Esophagus squamous epithelium (tissue), 5 donors: ENCODE results near the gene GAL3ST2. TPM values are rescaled to one million over a fixed set of nuclear protein-coding genes. Genes with fewer than 3 reads are reported as not detected.
A peak's percentile ranks its signal among the peaks of the same experiment; 100 is the strongest.
"Not testable (repeated sequence)": the region's sequence is repeated elsewhere in the genome, so short reads cannot be mapped to it uniquely, and the experiment has no call there.

ENCODE experiments used
- DNase-seq: peaks from one replicate; lab custom pipeline; 2025; lab: John Stamatoyannopoulos, UW
- H3K27ac ChIP-seq, 4 donors: fragments of 200-600 bp; sonication (generic); one replicate each; pipeline ENCODE4 v1.5.1; 2016 to 2019; ENCODE audit warnings: mild to moderate bottlenecking in 1 of 4
- H3K27me3 ChIP-seq, 4 donors: fragments of 200-600 bp; sonication (generic); 1 replicate in 3 of 4; 2 replicates in 1 of 4; pipeline versions ENCODE4 v1.5.1 to v1.6.0; 2017 to 2021; ENCODE audit warnings: antibody characterized with exemption in 1 of 4
- H3K36me3 ChIP-seq, 3 donors: fragments of 200-600 bp; sonication (generic); one replicate each; pipeline ENCODE4 v1.5.1; 2016 to 2019
- H3K4me1 ChIP-seq, 3 donors: fragments of 200-600 bp; sonication (generic); one replicate each; pipeline ENCODE4 v1.5.1; 2017 to 2019
- H3K4me3 ChIP-seq, 4 donors: fragments of 200-600 bp; sonication (generic); 1 replicate in 3 of 4; 2 replicates in 1 of 4; pipeline ENCODE4 v1.5.1; 2016 to 2019; ENCODE audit warnings: mild to moderate bottlenecking in 2 of 4, moderate library complexity in 1 of 4
- H3K9me3 ChIP-seq, 3 donors: fragments of 200-600 bp; sonication (generic); one replicate each; pipeline ENCODE4 v1.5.1; 2016 to 2019
- CTCF ChIP-seq, 6 experiments: fragments of 450-650 bp in 4 of 6; fragments of 200-600 bp in 2 of 6; sonication (generic) in 2 of 6; IDR thresholded peaks; one replicate each; pipeline ENCODE4 v1.5.1; 2016 to 2019; ENCODE audit warnings: antibody characterized with exemption in 6 of 6, mild to moderate bottlenecking in 4 of 6, moderate library complexity in 4 of 6
- POLR2A ChIP-seq, 4 donors: fragments of 450-650 bp; IDR thresholded peaks; one replicate each; pipeline ENCODE4 v1.6.1; 2017; ENCODE audit warnings: antibody characterized with exemption in 4 of 4, mild to moderate bottlenecking in 4 of 4, moderate library complexity in 3 of 4
- WGBS, 2 donors: methylation state at CpG; one replicate each; pipeline ENCODE4 v1.1.5; 2018; 5-methylcytosine and 5-hydroxymethylcytosine counted together
- intact Hi-C: fragments of 100-400 bp; cut with DNase I; formaldehyde crosslinking; loops from one replicate; pipeline ENCODE4 v1.15.0; 2022
- total RNA-seq, 4 donors: library from RNA; depleted of rRNA; stranded (reverse); fragments of >200 nt; gene quantifications; one replicate each; pipeline ENCODE4 v1.1.0, GENCODE V29; 2016
- donor health status: DM: yes; HTN: yes; CAD: no.

GAL3ST2 gene
- total RNA-seq, 4 donors from 2014 or later = 0.38 TPM; not detected in 3

DNA sequence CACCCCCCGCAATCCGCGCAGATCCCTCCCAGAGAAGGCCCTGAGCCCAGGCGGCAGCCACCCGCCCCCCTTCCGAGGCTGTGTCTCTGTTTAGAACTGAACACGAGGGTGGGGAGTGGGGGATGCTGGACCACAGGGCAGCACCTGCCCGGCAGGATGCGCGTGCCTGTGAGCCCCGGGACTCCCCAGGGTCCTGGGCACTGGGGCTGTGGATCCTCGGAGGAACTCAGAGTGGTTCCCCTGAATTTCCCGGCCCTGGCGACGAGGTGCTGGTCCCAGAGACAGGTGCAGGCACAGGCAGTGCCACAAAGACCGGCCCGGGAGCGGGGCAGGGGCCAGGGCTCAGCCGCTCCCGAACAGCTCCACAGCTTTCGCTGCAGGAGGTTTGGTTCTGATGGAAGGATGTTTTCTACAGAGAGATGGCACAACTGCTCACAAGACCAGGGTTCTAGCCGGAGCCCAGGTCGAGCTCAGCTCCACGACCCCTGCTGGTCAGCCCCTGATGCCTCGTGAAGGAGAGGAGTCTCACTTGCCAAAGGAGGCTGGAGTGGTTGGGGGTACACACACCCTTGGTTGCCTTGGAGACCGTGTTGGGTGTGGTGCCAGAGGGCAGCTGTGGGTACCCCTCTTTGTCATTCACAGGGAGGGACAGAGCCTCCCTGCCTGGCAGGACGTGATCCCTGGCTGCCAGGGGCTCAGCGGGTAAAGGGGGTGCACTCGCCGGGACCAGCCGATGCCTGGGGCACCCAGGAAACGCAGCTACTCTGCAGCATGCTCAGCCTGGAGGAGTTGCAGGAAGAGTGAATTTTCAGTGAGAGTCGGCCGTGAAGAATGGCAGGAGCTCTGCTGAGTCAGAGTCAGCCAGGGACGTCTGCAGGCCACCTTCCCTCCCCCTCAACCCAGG, 28.0 kb downstream of the GAL3ST2 start:
- no peak for DNase-seq
- intact Hi-C loops = no loop called here
- H3K36me3 ChIP-seq = no peaks in the 10 kb centered on the region
- peaks cover 16 to 23% (median 20%) of the 10 kb centered on the region in 3 donors for H3K4me1 ChIP-seq
- TF ChIP-seq POLR2A (IDR thresholded peaks at IDR 0.05) (no peak), CTCF (IDR thresholded peaks at IDR 0.05) (no peak)
- no peak overlapping the region for H3K27ac ChIP-seq
- H3K4me3 ChIP-seq = peak overlapping the region in 3 of 4 donors; percentile 40 to 71 (median 54)
- no peaks in the 10 kb centered on the region for H3K9me3 ChIP-seq
- WGBS, 2 donors = 0% methylated on average over 3 of the region's 35 CpGs; no CpG with 5 or more reads in 1 of the 2 donors
- peaks cover 6 to 42% (median 8%) of the 10 kb centered on the region in 4 donors for H3K27me3 ChIP-seq

GRCh38 chr2:241806217-241806616, 29.6 kb downstream of the GAL3ST2 start:
- Histone ChIP-seq H3K27me3 (peaks cover 6 to 38% (median 8%) of the 10 kb centered on the region in 4 donors), H3K4me1 (peaks cover 16 to 23% (median 20%) of the 10 kb centered on the region in 3 donors)
- H3K27ac ChIP-seq, H3K4me3 ChIP-seq, DNase-seq, intact Hi-C loops, H3K36me3 ChIP-seq, H3K9me3 ChIP-seq: not testable (repeated sequence)
- no CpG with 5 or more reads among the region's 8 CpGs for WGBS, 2 donors

DNA sequence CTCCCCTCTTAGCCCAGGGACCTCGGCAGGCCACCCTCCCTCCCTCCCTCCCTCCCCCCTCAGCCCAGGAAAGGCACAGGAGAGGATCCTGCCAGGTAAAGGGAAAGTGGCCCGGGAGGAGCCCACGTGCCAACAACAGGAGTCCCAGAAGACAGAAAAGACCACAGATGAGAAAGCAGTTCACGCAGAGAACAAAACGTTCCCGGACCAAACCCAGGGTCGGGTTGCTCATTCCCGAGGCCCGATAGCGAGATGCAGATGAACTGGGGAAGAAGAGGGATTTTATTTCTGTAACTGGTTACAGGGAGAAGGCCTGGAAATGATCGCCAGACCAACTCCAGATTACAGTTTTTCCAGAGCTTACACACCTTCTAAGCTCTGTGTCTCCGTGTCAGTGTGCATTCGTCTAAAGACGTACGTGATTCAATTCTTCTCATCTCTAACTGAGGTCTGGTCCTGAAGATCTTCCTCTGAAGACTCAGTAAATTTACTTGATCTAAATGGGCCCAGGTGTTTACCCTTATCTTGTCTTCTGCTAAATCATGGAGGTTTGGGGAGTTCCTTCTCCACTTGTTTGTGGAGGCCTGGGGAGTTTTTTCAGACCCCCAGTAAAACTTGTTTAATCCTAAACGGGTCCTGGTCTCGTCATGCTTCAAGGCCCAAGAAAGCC, 31.6 kb downstream of the GAL3ST2 start:
- 67 to 72% methylated on average over 12 to 15 of the region's 17 CpGs for WGBS, 2 donors
- H3K27me3 ChIP-seq = peaks cover 6 to 39% (median 7%) of the 10 kb centered on the region in 4 donors
- no peak overlapping the region for H3K27ac ChIP-seq
- no peak for DNase-seq
- TF ChIP-seq POLR2A (IDR thresholded peaks at IDR 0.05) (no peak), CTCF (IDR thresholded peaks at IDR 0.05) (no peak)
- H3K9me3 ChIP-seq = no peaks in the 10 kb centered on the region
- H3K4me1 ChIP-seq = peaks cover 14 to 18% (median 18%) of the 10 kb centered on the region in 3 donors
- H3K4me3 ChIP-seq = no peak overlapping the region
- intact Hi-C loops = no loop called here
- no peaks in the 10 kb centered on the region for H3K36me3 ChIP-seq

DNA sequence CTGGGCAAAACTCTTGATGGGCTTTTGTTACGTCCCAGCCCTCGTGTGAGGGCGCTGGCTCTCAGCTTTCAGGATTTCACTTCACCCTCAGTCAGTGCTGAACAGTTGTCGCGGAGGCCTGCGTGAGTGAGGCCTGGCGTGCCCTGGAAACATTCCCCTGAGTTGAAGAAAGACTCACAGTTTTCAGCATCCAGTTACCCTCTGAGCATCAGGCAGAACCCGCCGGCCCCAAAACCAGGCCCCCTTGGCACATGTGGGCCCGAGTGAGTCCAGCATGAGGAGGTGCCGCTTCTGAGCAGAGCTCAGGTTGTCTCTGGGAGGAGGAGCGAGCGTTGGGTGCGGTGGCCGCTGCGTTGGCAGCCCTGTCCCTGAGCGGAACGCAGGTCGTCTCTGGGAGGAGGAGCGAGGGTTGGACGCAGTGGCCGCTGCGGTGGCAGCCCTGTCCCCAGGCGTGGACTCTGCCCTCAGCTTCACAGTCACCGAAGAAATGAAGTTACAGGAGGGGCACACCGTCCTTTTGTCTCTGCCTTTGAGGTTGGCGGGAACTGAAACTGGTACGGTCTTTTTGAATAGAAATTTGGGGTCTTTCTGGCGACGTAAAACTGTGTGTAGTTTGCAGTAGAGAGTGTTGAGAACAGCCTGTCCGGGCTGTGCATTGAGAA, 32.2 kb downstream of the GAL3ST2 start, which contains the start of gene NEU4:
TSS of gene NEU4 (plus strand) at position 473 of the 662 bp plus-strand sequence. CDS start 5,292 bp downstream, outside the sequence.
- Histone ChIP-seq H3K27me3 (peaks cover 6 to 38% (median 7%) of the 10 kb centered on the region in 4 donors), H3K27ac (no peak within 1 kb of the TSS), H3K36me3 (no peaks in the 10 kb centered on the region), H3K4me3 (no peak within 1 kb of the TSS), H3K9me3 (no peaks in the 10 kb centered on the region), H3K4me1 (peaks cover 10 to 12% (median 11%) of the 10 kb centered on the region in 3 donors)
- WGBS, 2 donors = 78 to 94% methylated on average over 8 to 12 of the region's 31 CpGs
- DNase-seq = no peak
- intact Hi-C loops = no loop called here
- no peak for TF ChIP-seq POLR2A (IDR thresholded peaks at IDR 0.05)
- TF ChIP-seq CTCF (IDR thresholded peaks at IDR 0.05) = no peak
